Measurements from ENCODE around the gene FXYD3. TPM values are rescaled to one million over a fixed set of nuclear protein-coding genes. Genes with fewer than 3 reads are reported as not detected.

The FXYD3 gene
- total RNA-seq, 6 donors from 2014 or later, result 94.3 to 236 (median 195) TPM

GRCh38 chr19:35110974-35111373 lies 4.6 kb upstream of the FXYD3 start:
- DNase-seq (no peak), ATAC-seq (ENCODE audit: low FRiP score in 2 of 2) (no peak)
- Histone ChIP-seq H3K27me3 (no peaks in the 10 kb centered on the region), H3K36me3 (no peaks in the 10 kb centered on the region), H3K27ac (no peak overlapping the region), H3K9me3 (no peaks in the 10 kb centered on the region), H3K4me3 (no peak overlapping the region), H3K4me1 (peaks cover 12 to 26% (median 19%) of the 10 kb centered on the region in 4 donors)
- no peak for TF ChIP-seq EP300 (IDR thresholded peaks at IDR 0.05)
- TF ChIP-seq POLR2A (IDR thresholded peaks at IDR 0.05), result no peak
- no peak for TF ChIP-seq POLR2AphosphoS5 (IDR thresholded peaks at IDR 0.05)
- no peak for TF ChIP-seq CTCF (IDR thresholded peaks at IDR 0.05)
- WGBS, 2 donors, result 62% methylated on average over 9 of the region's 9 CpGs

GRCh38 chr19:35112995-35113688 lies 2.5 kb upstream of the FXYD3 start:
- Histone ChIP-seq H3K36me3 (no peaks in the 10 kb centered on the region), H3K27ac (no peak overlapping the region), H3K9me3 (no peaks in the 10 kb centered on the region), H3K27me3 (no peaks in the 10 kb centered on the region), H3K4me1 (peaks cover 11 to 21% (median 17%) of the 10 kb centered on the region in 4 donors), H3K4me3 (no peak overlapping the region)
- no peak for DNase-seq
- no peak for TF ChIP-seq POLR2A (IDR thresholded peaks at IDR 0.05)
- TF ChIP-seq EP300 (IDR thresholded peaks at IDR 0.05), result no peak
- TF ChIP-seq CTCF (IDR thresholded peaks at IDR 0.05), result no peak
- ATAC-seq (ENCODE audit: low FRiP score in 2 of 2), result no peak
- WGBS, 2 donors, result 83 to 86% methylated on average over 15 of the region's 15 CpGs

- Histone ChIP-seq H3K4me1 (peaks cover 11 to 31% (median 18%) of the 10 kb centered on the region in 4 donors), H3K27ac (peak overlapping the region; percentile 80 to 87 (median 84)), H3K36me3 (no peaks in the 10 kb centered on the region), H3K4me3 (peak overlapping the region in 3 of 4 donors; percentile 29 to 52 (median 46)), H3K27me3 (no peaks in the 10 kb centered on the region), H3K9me3 (no peaks in the 10 kb centered on the region)
- TF ChIP-seq POLR2A (IDR thresholded peaks at IDR 0.05) (peak in 1 of 4 donors; percentile 47), CTCF (IDR thresholded peaks at IDR 0.05) (peak; percentile 90 to 95 (median 94)), POLR2AphosphoS5 (IDR thresholded peaks at IDR 0.05) (no peak), EP300 (IDR thresholded peaks at IDR 0.05) (no peak)
- ATAC-seq (ENCODE audit: low FRiP score in 2 of 2), result peak; percentile 80 to 88
- 7 to 8% methylated on average over 23 of the region's 23 CpGs for WGBS, 2 donors
- DNase-seq, result peak in 1 of 2 donors; percentile 75
These were observed 1.1 kb upstream of the FXYD3 start for GRCh38 chr19:35114353-35115176.

GRCh38 chr19:35116072-35116801 lies 614 bp downstream of the FXYD3 start:
- DNase-seq (peak in 1 of 2 donors; percentile 69), ATAC-seq (ENCODE audit: low FRiP score in 2 of 2) (peak in 1 of 2 donors; percentile 28)
- Histone ChIP-seq H3K27me3 (no peaks in the 10 kb centered on the region), H3K9me3 (no peaks in the 10 kb centered on the region), H3K4me3 (peak overlapping the region in 3 of 4 donors; percentile 29 to 52 (median 46)), H3K36me3 (no peaks in the 10 kb centered on the region), H3K27ac (peak overlapping the region; percentile 80 to 87 (median 84)), H3K4me1 (peaks cover 13 to 47% (median 24%) of the 10 kb centered on the region in 4 donors)
- TF ChIP-seq POLR2AphosphoS5 (IDR thresholded peaks at IDR 0.05) (peak in 1 of 2 donors; percentile 30), CTCF (IDR thresholded peaks at IDR 0.05) (no peak), POLR2A (IDR thresholded peaks at IDR 0.05) (peak in 3 of 4 donors; percentile 39 to 74 (median 40)), EP300 (IDR thresholded peaks at IDR 0.05) (no peak)
- 65 to 84% methylated on average over 5 to 13 of the region's 13 CpGs for WGBS, 2 donors
